BE2C (cell line): ENCODE data around the gene DEPDC1B.
"Not testable (repeated sequence)": the region's sequence is repeated elsewhere in the genome, so short reads cannot be mapped to it uniquely, and the experiment has no call there.

Source experiments
- DNase-seq: peaks from one replicate; pipeline ENCODE4 v3.0.0-alpha.2; 2020
- H3K27me3 ChIP-seq: fragments of 250-450 bp; sonication (Bioruptor Pico); 2 replicates; pipeline ENCODE4 v1.5.1; 2020; ENCODE audit warnings: mild to moderate bottlenecking
- H3K36me3 ChIP-seq: fragments of 250-450 bp; sonication (Bioruptor Pico); 2 replicates; pipeline ENCODE4 v1.5.1; 2020; ENCODE audit warnings: mild to moderate bottlenecking
- H3K4me1 ChIP-seq: fragments of 250-450 bp; sonication (Bioruptor Pico); 2 replicates; pipeline ENCODE4 v1.5.1; 2020
- H3K4me3 ChIP-seq: 2 replicates; pipeline ENCODE4 v1.5.1; 2011; ENCODE audit warnings: low read depth, low read length
- H3K9me3 ChIP-seq: fragments of 250-450 bp; sonication (Bioruptor Pico); 2 replicates; pipeline ENCODE4 v1.5.1; 2020
- CTCF ChIP-seq: IDR thresholded peaks from 2 replicates; pipeline ENCODE4 v1.5.1; 2012; ENCODE audit warnings: mild to moderate bottlenecking, low read depth, low read length

Gene DEPDC1B

GRCh38 chr5:60687927-60688720 is 11.8 kb downstream of the DEPDC1B start:
- peak; percentile 66 for DNase-seq
- peaks cover 10% of the 10 kb centered on the region for H3K4me1 ChIP-seq
- peak; percentile 69 for TF ChIP-seq CTCF
- H3K36me3 ChIP-seq, result peaks cover 17% of the 10 kb centered on the region
- H3K9me3 ChIP-seq, result no peaks in the 10 kb centered on the region
- no peaks in the 10 kb centered on the region for H3K27me3 ChIP-seq
- H3K4me3 ChIP-seq, result no peak overlapping the region

- Histone ChIP-seq H3K36me3 (peaks cover 17% of the 10 kb centered on the region), H3K4me3 (no peak overlapping the region), H3K4me1 (peaks cover 10% of the 10 kb centered on the region), H3K9me3 (no peaks in the 10 kb centered on the region), H3K27me3 (no peaks in the 10 kb centered on the region)
- no peak for TF ChIP-seq CTCF
- no peak for DNase-seq
These were observed 13.8 kb downstream of the DEPDC1B start for GRCh38 chr5:60686157-60686556.

GRCh38 chr5:60685700-60686099 is 14.3 kb downstream of the DEPDC1B start:
- H3K4me3 ChIP-seq, result no peak overlapping the region
- no peaks in the 10 kb centered on the region for H3K9me3 ChIP-seq
- H3K4me1 ChIP-seq, result peaks cover 10% of the 10 kb centered on the region
- DNase-seq, result no peak
- TF ChIP-seq CTCF, result no peak
- H3K36me3 ChIP-seq, result peaks cover 17% of the 10 kb centered on the region
- no peaks in the 10 kb centered on the region for H3K27me3 ChIP-seq

GRCh38 chr5:60685028-60685427 is 14.9 kb downstream of the DEPDC1B start:
- peaks cover 10% of the 10 kb centered on the region for H3K4me1 ChIP-seq
- H3K9me3 ChIP-seq, result no peaks in the 10 kb centered on the region
- H3K4me3 ChIP-seq, result no peak overlapping the region
- H3K36me3 ChIP-seq, result peaks cover 17% of the 10 kb centered on the region
- no peak for TF ChIP-seq CTCF
- no peaks in the 10 kb centered on the region for H3K27me3 ChIP-seq
- no peak for DNase-seq

GRCh38 chr5:60682007-60682406 is 18.0 kb downstream of the DEPDC1B start:
- H3K9me3 ChIP-seq, H3K27me3 ChIP-seq, H3K4me3 ChIP-seq, DNase-seq, H3K4me1 ChIP-seq: not testable (repeated sequence)
- H3K36me3 ChIP-seq, result peaks cover 16% of the 10 kb centered on the region

GRCh38 chr5:60679816-60680215 is 20.1 kb downstream of the DEPDC1B start:
- Histone ChIP-seq H3K27me3 (no peaks in the 10 kb centered on the region), H3K9me3 (no peaks in the 10 kb centered on the region), H3K4me3 (no peak overlapping the region), H3K36me3 (no peaks in the 10 kb centered on the region), H3K4me1 (no peaks in the 10 kb centered on the region)
- no peak for TF ChIP-seq CTCF
- DNase-seq, result no peak
